ENCODE measurements around the gene DDC.

Gene DDC

GRCh38 chr7:50513166-50513871 is 51.9 kb downstream of the DDC start:
- no peak for DNase-seq

DNA sequence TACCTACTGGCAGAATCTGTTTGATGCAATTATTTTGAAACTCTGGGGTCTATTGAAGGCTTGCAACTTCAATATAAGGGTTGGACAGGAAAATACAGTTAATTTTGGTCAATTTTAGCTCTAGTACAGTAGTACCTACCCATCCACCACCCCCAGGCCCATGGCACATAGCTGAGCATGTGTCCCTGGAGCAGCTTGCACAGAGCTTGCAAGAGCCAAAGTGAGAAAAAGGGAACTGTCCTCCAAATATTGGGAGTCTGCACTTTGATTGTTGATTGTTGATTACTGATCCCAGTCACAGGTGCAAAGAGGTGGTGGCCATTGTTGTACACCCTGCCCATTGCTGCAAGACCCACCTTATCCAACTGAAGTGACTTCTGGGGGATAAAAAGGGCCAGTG is 52.8 kb downstream of the DDC start:
- DNase-seq: no peak

DNA sequence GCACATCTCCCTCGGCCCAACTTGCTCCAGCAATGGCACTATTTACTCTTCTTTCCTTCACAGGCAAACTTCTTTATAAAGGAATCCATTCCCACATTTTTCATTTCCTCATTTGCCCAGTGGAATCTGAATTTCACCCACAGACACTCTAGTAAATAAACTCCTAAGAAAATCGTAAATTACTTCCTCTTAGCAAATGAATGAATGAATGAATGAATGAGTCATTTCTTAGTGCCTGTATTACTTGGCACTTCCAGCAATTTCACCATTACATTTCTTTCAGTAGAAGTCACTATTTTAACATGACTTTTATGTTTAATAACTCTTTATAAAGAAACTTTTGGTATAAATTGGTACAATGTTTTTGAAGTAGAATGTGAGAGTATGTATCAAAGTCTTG is 55.7 kb downstream of the DDC start:
- no peak for DNase-seq

DNA sequence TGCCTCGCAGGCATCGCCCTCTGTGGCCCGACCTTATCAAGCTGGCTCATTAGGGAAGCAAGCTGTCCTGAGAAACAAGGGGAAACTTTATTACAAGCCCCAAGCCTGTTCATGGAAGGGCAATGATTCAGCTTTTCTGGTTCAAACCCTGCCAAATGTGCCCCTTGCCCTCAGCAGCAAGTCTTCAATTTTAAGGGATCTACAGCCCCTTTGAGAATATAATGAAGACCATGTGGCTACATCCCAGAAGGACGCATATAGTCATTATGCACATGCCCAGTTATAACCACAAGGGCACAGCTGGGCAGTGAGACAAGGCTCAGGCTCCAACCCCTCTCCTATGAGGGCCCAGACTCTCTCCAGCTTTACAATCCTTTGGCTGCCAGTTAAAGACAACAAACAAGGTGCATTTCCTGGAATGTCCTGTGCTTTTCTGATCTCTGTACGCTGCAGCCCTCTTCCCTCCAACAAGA is 56.7 kb downstream of the DDC start:
- no peak for DNase-seq

DNA sequence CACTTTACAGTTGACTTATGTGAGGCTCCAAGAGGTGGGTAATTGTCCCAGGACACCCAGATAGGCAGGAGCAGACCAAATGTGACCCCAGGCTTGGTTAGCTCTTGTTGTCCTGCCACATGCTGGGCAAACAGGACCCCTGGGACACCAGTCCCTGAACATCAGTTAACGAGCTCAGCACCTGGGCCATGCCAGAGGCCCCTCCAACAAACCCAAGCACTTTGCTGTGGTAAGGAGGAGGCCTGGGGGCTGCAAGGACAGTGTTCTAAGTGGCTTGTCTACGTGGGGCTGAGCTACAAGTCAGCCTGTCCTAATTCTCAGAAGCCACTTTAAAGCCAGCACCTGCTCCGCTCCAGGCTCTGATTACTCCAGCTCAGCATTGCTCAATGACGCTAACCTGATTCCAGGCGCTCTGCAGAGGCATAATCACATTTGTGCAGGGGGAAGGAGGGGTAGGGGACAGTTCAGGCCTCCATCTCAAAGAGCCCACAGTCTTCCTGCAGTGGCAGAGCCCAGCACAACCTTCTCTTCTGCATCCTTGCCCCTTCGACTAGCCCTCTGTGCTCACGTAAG is 57.2 kb downstream of the DDC start:
- no peak for DNase-seq

DNA sequence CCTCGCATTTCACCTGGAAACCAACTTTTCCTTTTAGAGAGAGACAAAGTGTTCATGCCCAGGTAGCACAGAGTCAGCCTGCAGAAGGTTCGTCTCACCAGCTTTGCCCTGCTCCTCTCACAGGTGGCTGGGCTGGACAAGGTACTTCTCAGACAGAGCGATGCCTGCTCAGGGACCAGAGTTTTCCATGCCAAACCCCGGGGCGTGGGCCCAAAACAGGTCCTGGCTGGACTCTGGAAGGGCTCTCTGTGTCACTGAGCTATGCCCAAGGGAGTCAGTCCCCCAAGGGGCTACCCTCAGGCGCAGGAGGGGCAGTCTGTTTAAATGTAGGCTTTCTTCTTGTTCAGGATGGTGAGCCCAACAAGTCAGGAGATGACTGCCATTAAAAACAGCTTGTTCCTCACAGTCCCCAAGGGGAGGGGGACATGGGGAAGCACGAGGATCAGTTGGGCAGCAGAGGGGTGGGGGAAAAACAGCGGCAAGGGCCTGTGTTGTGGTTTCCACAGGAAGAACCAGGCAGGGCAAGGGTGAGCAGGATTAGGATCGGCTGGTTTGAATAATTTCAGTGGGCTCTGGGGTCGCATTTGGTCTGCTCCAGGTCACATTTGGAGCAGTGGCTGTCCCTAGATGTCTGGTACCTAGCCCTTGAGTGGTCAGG is 59.5 kb downstream of the DDC start:
- no peak for DNase-seq

- no peak for DNase-seq
Measured at GRCh38 chr7:50504646-50505546, 60.3 kb downstream of the DDC start.

- DNase-seq: no peak
Measured at GRCh38 chr7:50502947-50503346, 62.3 kb downstream of the DDC start.

DNA sequence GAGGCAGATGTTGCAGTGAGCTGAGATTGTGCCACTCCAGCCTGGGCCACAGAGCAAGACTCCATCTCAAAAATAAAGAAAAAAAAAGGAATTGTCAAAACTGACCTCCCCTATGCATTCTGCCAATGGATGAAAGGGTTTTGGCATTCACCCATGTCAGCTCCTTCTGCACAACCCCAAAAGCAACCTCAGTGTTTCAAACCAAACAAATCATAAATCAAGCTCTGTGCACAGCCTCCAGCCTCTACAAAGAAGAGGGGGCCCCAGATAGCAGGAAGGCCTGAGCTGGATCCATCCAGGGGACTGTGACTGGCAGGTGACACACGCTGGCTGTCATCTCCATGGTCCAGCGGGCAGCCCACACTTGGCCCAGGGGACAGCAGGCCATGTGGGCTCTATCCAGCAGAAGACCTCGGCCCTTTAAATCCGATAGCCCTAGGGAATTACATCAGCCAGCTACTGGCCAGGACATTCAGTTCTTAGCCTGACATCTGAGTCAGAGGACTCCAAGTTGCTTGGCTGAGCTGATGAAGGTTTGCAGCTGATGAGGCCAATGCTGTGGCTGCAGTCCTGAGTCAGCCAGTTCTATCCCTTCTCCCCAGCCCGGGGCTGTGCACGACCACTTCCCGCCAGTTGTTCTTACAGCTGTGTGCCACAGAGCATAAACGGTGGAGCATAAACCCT is 63.1 kb downstream of the DDC start:
- DNase-seq: no peak

DNA sequence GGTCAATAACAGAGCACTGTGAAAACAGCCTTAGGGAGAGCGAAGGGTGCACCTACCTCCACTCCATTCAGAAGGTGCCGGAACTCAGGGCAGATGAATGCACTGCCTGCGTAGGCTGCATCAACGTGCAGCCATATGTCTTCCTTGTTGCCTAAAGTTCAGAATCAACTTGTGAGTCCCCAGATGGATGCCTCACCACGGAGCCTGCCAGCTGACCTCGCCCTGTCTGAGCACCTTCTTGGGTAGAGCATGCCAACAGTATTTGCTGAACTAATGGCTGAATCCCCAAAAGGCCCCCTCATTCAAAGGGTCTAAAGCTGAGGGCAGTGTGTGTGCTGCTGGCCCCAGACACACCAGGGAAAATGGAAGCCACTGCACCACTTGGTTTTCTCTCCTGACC is 66.1 kb downstream of the DDC start:
- no peak for DNase-seq

DNA sequence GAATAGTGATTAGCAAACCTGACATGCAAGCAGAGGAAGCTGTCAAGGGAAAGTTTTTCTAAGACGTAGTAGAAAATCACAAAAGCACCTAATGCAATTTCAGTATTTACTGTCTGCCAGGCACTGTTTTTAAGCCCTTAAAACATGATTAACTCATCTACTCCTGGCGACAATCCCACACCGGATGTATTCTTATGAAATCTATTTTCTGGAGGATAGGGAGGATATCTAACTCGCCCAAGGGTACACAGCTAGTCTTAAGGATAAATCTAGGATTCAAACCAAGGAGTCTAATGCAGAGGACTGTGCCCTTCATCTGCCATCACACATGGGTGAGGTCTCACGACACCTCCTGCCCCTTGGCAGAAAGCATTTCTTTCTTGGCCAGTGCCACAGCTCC is 67.2 kb downstream of the DDC start:
- no peak for DNase-seq

- DNase-seq: no peak
Measured at GRCh38 chr7:50497068-50497642, 68.0 kb downstream of the DDC start.

- DNase-seq: no peak
Measured at GRCh38 chr7:50496569-50496968, 68.6 kb downstream of the DDC start.

GRCh38 chr7:50495746-50496145 is 69.5 kb downstream of the DDC start:
- DNase-seq: no peak

DNA sequence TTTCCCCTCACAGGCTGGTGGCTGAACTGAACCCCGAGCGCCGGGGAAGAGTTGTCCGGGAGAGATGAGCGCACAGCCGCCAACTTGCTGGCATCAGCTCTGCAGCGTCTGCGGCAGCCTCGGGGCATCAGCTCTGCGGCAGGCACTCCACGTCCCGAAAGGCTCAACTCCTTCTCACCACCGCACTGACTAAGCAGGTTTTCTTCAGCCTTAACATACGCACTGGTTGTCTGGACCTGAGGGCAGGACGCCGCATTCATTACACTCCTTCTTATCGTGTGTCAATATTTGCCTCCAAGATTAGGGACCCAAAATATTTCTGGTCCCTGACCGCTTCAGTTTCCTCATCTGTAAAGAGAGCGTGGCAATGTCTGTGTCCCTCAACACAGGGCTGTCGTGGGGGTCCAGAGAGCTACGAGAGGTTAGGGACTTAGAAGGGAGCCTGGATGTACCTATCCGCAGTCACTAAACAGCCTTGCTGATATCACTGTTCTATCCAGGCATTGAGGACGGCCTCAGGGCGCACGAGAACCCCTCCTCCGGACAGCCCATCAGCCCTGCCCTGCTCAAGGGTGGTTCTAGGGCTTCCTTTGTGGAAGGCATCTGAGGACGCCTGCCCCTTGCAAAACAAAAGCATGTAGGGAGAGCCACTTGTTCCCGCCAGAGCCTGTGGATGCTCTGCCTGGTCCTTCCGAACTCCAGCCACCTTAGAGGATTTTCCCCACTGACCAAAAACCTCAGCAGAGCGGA is 72.3 kb downstream of the DDC start:
- DNase-seq: no peak

DNA sequence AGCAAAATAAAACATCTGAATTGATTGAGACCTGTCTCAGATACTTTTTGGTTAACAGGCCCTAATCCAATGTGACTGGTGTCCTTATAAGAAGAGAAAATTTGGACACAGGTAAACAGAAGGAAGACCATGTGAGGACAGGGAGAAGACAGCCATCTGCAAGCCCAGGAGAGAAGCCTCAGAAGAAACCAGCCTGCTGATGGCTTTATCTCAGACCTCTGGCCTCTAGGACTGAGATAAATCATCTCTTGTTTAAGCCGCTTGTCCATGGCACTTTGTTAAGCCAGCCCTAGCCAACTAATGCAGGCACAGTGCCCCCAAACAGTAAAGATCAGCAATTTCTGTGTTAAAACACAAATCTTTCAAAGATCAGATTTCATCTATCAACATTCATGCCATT is 73.3 kb downstream of the DDC start:
- no peak for DNase-seq

DNA sequence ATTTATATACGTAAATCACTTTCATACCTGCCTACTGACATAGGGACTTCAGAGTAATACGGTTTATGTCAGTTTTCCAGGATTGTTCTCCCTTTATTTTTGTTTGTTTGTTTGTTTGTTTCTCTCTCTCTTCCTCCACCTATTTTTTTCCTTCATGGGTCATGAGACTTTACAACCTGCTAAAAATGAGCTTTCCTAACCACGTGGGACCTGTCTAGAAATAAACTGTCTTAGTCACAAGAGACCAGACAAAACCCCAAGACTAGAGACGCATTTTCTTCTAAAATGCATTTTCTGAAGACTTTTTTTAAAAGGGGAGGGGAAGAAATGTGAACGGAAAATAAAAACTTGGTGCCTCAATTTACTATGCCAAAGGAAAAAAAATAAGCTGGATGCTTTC is 74.0 kb downstream of the DDC start:
- DNase-seq: no peak

DNA sequence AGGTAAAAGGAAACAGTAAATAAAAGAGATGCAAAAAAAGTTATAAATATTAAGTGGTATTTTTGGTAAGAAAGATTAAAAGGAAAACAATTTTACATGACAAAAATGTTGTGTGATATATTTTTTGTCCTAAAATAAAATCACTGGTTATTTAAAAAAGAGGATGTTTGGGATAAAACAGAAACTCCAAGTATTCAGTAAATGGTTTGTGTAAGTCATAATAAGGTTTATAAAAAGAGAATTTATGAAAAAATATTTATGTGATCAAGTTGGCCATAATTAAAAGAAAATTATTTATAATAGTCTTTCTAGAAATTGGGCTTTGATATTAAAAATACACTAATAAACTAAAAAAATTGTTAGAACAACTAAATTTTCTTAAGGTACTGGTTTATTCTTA is 76.8 kb downstream of the DDC start:
- no peak for DNase-seq

DNA sequence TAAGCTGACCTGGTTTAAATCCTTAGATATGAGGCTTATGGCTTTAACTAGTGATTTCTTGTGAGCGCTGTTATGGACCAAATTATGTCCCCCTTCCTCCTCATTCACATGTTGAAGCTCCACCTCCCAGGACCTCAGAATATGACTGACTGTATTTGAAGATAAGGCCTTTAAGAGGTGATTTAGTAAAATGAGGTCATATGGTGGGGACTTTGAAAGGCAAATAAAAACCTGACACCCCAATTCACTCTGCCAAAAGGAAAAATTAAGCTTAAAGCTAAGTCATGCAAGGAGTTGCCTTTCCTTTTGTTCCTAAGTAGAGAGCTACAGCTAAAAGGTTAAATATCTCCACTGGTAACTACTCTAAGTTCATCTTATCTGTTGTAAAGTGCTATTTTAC is 78.7 kb downstream of the DDC start:
- DNase-seq: no peak

GRCh38 chr7:50481867-50482266 is 83.3 kb downstream of the DDC start:
- DNase-seq: no peak

- no peak for DNase-seq
Measured at GRCh38 chr7:50480797-50481196, 84.4 kb downstream of the DDC start.
